Activated T-helper 2 cell treated with anti-CD3 and anti-CD28 coated beads, Interferon-gamma antibody, Interleukin-2, Interleukin-4, amounts not matched to agents 10 μg/mL and 5 μg/mL and 100 μg/mL, durations not matched to agents 14 hours and 24 hours and 36 hours (primary cell): Measurements from ENCODE around the gene MGLL. TPM values are rescaled to one million over a fixed set of nuclear protein-coding genes. Genes with fewer than 3 reads are reported as not detected.

ENCODE experiments used
- DNase-seq: peaks from one replicate; pipeline ENCODE4 v3.0.0; 2021; ENCODE audit warnings: low spot score
- H3K27ac Mint-ChIP-seq: one replicate; pipeline ENCODE4 v1.8.0; 2021; ENCODE audit warnings: mixed read lengths
- H3K27me3 Mint-ChIP-seq: one replicate; pipeline ENCODE4 v1.8.0; 2021; ENCODE audit warnings: low read depth, mixed read lengths
- H3K36me3 Mint-ChIP-seq: one replicate; pipeline ENCODE4 v1.8.0; 2021; ENCODE audit warnings: low read depth, mixed read lengths
- H3K4me1 Mint-ChIP-seq: one replicate; pipeline ENCODE4 v1.8.0; 2021; ENCODE audit warnings: low read depth, mixed read lengths
- H3K4me3 Mint-ChIP-seq: one replicate; pipeline ENCODE4 v1.8.0; 2021; ENCODE audit warnings: low read depth, mild to moderate bottlenecking, moderate library complexity, mixed read lengths
- H3K9me3 Mint-ChIP-seq: one replicate; pipeline ENCODE4 v1.8.0; 2021; ENCODE audit warnings: mixed read lengths
- intact Hi-C: fragments of 100-400 bp; cut with micrococcal nuclease; formaldehyde crosslinking; loops from one replicate; pipeline ENCODE4 v1.15.1; 2023
- total RNA-seq: library from RNA; stranded (reverse); gene quantifications from 2 replicates; pipeline ENCODE4 v1.2.3, GENCODE V29; 2022

The MGLL gene
- total RNA-seq, 1 donor from 2014 or later, result 6.6 TPM

DNA sequence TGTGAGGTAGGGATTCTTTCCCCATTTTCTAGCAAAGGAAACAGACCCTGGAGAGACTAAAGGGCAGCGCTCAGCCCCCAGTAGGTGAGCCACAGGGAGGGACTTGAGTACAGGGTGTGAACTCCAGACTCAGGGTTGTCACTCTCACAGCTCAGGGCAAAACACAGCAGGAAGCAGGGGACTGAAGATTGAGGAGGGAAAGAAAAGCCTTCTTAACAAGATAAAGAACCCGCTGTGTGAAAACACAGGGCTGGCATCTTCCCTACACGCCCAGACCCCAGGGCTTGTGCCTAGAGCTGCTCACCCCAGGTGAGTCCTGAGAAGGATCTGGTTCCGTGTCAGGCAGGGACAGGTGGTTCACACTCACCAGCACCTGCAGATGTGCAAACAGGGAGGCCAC, 90.0 kb downstream of the MGLL start:
- no peak for DNase-seq
- Mint-ChIP-seq H3K27ac (no peak overlapping the region), H3K36me3 (no peaks in the 10 kb centered on the region), H3K4me1 (peaks cover 10% of the 10 kb centered on the region), H3K27me3 (peaks cover 29% of the 10 kb centered on the region), H3K4me3 (no peak overlapping the region), H3K9me3 (no peaks in the 10 kb centered on the region)
- intact Hi-C loops, result no loop called here

- intact Hi-C loops, result no loop called here
- H3K4me3 Mint-ChIP-seq, result no peak overlapping the region
- H3K4me1 Mint-ChIP-seq, result peaks cover 10% of the 10 kb centered on the region
- no peak overlapping the region for H3K27ac Mint-ChIP-seq
- no peaks in the 10 kb centered on the region for H3K36me3 Mint-ChIP-seq
- H3K27me3 Mint-ChIP-seq, result peaks cover 29% of the 10 kb centered on the region
- H3K9me3 Mint-ChIP-seq, result no peaks in the 10 kb centered on the region
- DNase-seq, result no peak
Measured at GRCh38 chr3:127731546-127732289, 90.6 kb downstream of the MGLL start.

DNA sequence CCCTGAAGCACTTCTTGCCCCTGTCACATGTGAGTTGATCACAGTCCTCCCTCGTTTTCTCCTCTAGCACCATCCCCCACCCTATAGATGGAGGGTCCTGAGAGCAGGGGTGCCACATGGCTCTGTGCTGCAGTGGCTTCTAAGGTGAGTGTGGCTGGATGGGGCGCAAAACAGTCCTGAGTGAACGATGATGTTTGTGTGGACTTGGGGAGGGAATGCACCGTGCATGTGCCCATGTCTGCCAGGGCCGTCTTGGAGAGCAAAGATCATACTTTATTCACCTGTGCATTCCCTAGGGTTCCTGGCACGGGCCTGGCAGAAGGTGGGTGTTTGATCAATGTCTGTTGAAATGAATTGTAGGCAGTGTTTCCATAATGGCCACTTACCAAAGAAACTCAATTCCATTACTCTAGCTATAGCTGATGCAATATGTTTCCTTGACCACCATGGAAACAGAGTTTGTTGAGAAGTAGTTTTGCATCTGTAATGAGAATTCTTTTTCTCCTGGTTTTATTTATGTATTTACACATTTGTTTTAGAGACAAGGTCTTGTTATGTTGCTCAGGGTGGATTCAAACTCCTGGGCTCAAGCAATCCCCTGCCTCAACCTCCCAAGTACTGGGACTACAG, 91.5 kb downstream of the MGLL start:
- H3K27ac Mint-ChIP-seq, result no peak overlapping the region
- no peak overlapping the region for H3K4me3 Mint-ChIP-seq
- H3K27me3 Mint-ChIP-seq, result peaks cover 27% of the 10 kb centered on the region
- intact Hi-C loops, result no loop called here
- H3K4me1 Mint-ChIP-seq, result peaks cover 11% of the 10 kb centered on the region
- no peaks in the 10 kb centered on the region for H3K36me3 Mint-ChIP-seq
- DNase-seq, result no peak
- no peaks in the 10 kb centered on the region for H3K9me3 Mint-ChIP-seq

- intact Hi-C loops, result no loop called here
- H3K27me3 Mint-ChIP-seq, result peaks cover 25% of the 10 kb centered on the region
Measured at GRCh38 chr3:127730171-127730570, 92.1 kb downstream of the MGLL start.

DNA sequence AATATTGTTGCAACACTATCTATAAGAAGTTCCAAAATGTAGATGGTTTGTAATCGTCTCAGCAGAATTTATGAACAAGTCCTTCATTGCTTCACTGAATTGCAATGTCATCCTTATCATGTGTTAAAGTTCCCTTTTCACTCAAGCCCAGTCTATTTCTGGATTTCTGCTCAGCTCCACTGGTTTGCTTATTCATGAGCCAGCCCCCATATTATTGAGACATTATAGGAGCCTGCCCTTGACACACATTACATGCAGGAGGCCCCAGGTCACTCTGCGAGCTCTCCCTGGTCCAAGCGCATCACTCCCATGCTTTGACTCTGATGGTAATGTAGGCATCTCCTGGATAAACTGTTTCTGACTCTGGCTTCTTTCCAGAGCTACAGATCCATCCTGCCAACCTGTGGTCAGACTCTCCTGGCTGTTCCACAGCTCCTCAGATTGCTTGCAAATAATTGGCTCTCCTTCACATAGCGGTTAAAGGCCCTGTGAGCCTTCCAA, 92.7 kb downstream of the MGLL start:
- H3K4me1 Mint-ChIP-seq, result peaks cover 6% of the 10 kb centered on the region

More at GRCh38 chr3:127730171-127730570, 92.1 kb downstream of the MGLL start:
- Mint-ChIP-seq H3K4me1 (peaks cover 10% of the 10 kb centered on the region), H3K9me3 (no peaks in the 10 kb centered on the region), H3K36me3 (no peaks in the 10 kb centered on the region), H3K27ac (no peak overlapping the region), H3K4me3 (no peak overlapping the region)
- DNase-seq, result no peak

DNA sequence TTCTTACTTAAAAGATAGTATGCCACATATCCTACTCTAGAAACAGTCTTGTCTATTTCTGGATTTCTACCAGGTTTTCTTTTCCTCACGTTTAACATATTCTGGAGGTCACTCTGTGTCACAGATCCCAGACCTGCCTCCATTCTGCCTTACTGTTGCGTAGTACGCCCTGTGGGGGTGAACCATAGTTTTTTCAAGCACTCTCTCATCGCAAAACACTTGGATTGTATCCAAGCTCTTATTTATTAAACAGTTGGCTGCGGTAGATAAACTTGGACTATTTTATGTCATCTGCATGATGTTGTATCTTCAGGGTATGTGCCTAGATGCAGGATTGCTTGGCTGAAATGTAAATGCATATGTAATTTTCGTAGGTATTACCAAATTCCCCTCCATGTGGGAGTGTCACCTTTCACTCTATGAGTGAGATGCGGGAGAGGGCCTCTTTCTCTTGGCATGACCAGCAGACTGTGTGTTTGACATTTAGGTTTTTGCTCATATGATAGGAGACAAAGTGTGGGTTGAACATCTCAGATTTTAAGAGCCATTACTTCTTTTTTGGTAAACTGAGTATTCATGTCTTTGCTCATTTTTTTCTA, 93.8 kb downstream of the MGLL start:
- H3K27me3 Mint-ChIP-seq, result peaks cover 19% of the 10 kb centered on the region
- H3K36me3 Mint-ChIP-seq, result no peaks in the 10 kb centered on the region
- no peak for DNase-seq
- H3K4me3 Mint-ChIP-seq, result no peak overlapping the region
- no peaks in the 10 kb centered on the region for H3K9me3 Mint-ChIP-seq
- no peak overlapping the region for H3K27ac Mint-ChIP-seq
- peaks cover 5% of the 10 kb centered on the region for H3K4me1 Mint-ChIP-seq
- intact Hi-C loops, result no loop called here

More for the DNA sequence above, 92.7 kb downstream of the MGLL start:
- Mint-ChIP-seq H3K9me3 (no peaks in the 10 kb centered on the region), H3K4me3 (no peak overlapping the region), H3K36me3 (no peaks in the 10 kb centered on the region), H3K27ac (no peak overlapping the region), H3K27me3 (peaks cover 21% of the 10 kb centered on the region)
- intact Hi-C loops, result no loop called here
- no peak for DNase-seq

GRCh38 chr3:127726894-127727293, 95.4 kb downstream of the MGLL start:
- Mint-ChIP-seq H3K27ac (no peak overlapping the region), H3K4me1 (peaks cover 5% of the 10 kb centered on the region), H3K9me3 (no peaks in the 10 kb centered on the region), H3K4me3 (no peak overlapping the region), H3K36me3 (no peaks in the 10 kb centered on the region), H3K27me3 (peaks cover 15% of the 10 kb centered on the region)
- intact Hi-C loops, result no loop called here
- no peak for DNase-seq

GRCh38 chr3:127723011-127723567, 99.2 kb downstream of the MGLL start:
- no peaks in the 10 kb centered on the region for H3K9me3 Mint-ChIP-seq
- intact Hi-C loops, result no loop called here
- H3K36me3 Mint-ChIP-seq, result no peaks in the 10 kb centered on the region

GRCh38 chr3:127722091-127722784, 100.1 kb downstream of the MGLL start:
- intact Hi-C loops, result no loop called here
- H3K4me1 Mint-ChIP-seq, result peaks cover 2% of the 10 kb centered on the region
- H3K9me3 Mint-ChIP-seq, result no peaks in the 10 kb centered on the region
- H3K27ac Mint-ChIP-seq, result no peak overlapping the region
- no peak overlapping the region for H3K4me3 Mint-ChIP-seq
- no peak for DNase-seq
- H3K36me3 Mint-ChIP-seq, result no peaks in the 10 kb centered on the region
- peaks cover 6% of the 10 kb centered on the region for H3K27me3 Mint-ChIP-seq

More at GRCh38 chr3:127723011-127723567, 99.2 kb downstream of the MGLL start:
- peaks cover 6% of the 10 kb centered on the region for H3K27me3 Mint-ChIP-seq
- DNase-seq, result no peak
- no peak overlapping the region for H3K27ac Mint-ChIP-seq
- H3K4me3 Mint-ChIP-seq, result no peak overlapping the region
- H3K4me1 Mint-ChIP-seq, result peaks cover 2% of the 10 kb centered on the region

- Mint-ChIP-seq H3K27me3 (peaks cover 6% of the 10 kb centered on the region), H3K4me1 (peaks cover 2% of the 10 kb centered on the region), H3K36me3 (no peaks in the 10 kb centered on the region), H3K9me3 (no peaks in the 10 kb centered on the region), H3K4me3 (no peak overlapping the region), H3K27ac (no peak overlapping the region)
- DNase-seq, result no peak
- intact Hi-C loops, result no loop called here
Measured at GRCh38 chr3:127720985-127721935, 101.1 kb downstream of the MGLL start.

DNA sequence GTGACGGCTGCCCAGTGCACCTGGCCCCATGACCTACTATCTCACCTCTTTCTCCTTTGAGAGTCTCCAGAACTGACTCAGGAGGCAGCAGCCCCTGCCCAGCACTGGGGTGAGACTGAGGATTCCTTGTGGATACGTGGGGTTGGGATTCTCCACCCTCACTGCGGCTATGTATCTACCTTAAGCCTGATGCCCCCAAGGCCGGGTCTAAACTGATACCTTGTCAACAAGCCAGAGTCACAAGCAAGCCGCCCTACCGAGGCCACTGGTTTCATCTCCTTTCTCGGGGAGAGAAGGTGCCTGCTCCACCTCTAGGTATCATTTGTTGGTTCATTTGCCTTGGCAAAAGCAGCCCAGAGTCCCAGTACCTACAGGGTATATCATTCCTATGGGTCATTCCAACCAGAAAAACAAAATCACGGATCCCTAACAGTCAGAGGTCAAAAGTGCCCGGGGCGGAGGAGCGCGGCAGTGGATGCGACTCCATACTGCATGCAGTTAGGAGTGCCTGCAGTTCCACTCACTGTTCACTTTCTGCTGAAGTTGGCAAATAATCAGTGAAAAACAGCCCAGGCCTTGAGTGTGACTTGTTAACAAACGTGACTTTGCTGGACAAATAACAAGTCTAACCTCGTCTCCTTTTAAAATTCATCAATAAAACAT, 102.0 kb downstream of the MGLL start:
- H3K27ac Mint-ChIP-seq, result no peak overlapping the region
- H3K27me3 Mint-ChIP-seq, result peaks cover 2% of the 10 kb centered on the region
- H3K9me3 Mint-ChIP-seq, result no peaks in the 10 kb centered on the region
- no peak overlapping the region for H3K4me3 Mint-ChIP-seq
- DNase-seq, result no peak
- no peaks in the 10 kb centered on the region for H3K4me1 Mint-ChIP-seq
- H3K36me3 Mint-ChIP-seq, result no peaks in the 10 kb centered on the region
- intact Hi-C loops, result no loop called here
